ENCODE data around the gene CC2D1A.

DNA sequence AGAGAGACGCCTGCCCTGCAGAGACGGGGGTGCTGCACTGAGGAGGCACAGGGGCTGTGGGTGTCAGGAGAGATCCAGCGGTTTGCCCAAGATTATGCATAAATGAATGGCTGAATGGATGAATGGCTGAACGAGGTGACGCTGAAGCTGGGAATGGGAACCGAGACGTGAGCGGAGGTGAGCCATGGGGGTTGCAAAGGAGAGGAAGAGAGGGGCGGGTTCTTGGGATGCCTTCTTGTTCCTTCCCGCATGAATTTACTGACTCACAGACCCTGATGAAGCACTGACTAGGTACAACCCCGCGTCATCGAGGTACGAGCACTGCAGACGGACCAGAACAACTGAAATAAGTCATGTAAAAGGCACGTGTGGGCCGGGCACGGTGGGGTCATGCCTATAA is 63.0 kb downstream of the CC2D1A start:
- TF ChIP-seq, protein P1, sequence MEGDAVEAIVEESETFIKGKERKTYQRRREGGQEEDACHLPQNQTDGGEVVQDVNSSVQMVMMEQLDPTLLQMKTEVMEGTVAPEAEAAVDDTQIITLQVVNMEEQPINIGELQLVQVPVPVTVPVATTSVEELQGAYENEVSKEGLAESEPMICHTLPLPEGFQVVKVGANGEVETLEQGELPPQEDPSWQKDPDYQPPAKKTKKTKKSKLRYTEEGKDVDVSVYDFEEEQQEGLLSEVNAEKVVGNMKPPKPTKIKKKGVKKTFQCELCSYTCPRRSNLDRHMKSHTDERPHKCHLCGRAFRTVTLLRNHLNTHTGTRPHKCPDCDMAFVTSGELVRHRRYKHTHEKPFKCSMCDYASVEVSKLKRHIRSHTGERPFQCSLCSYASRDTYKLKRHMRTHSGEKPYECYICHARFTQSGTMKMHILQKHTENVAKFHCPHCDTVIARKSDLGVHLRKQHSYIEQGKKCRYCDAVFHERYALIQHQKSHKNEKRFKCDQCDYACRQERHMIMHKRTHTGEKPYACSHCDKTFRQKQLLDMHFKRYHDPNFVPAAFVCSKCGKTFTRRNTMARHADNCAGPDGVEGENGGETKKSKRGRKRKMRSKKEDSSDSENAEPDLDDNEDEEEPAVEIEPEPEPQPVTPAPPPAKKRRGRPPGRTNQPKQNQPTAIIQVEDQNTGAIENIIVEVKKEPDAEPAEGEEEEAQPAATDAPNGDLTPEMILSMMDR (IDR thresholded peaks at IDR 0.05), result no peak
- TF ChIP-seq ZFX (IDR thresholded peaks at IDR 0.05; ENCODE audit: borderline replicate concordance), result no peak
